IMR-90 (cell line): Measurements from ENCODE around the gene RAPGEF1.

Experiments used
- CTCF ChIP-seq: conservative IDR thresholded peaks from 2 replicates; pipeline ENCODE4 v1.5.1; 2012; ENCODE audit warnings: mild to moderate bottlenecking, low read depth, low read length, improper control_type of control experiment
- FOS ChIP-seq: fragments of 150-350 bp; IDR thresholded peaks from 2 replicates; pipeline ENCODE4 v1.6.1; 2016; ENCODE audit warnings: low read depth, low read length
- POLR2A ChIP-seq: IDR thresholded peaks from 2 replicates; pipeline ENCODE4 v1.6.1; 2012; ENCODE audit warnings: mild to moderate bottlenecking, low read depth, low read length
- RCOR1 ChIP-seq: IDR thresholded peaks from 2 replicates; pipeline ENCODE4 v1.6.1; 2012; ENCODE audit warnings: mild to moderate bottlenecking, low read length, improper control_type of control experiment; ENCODE audit not compliant: insufficient replicate concordance
- RFX5 ChIP-seq: IDR thresholded peaks from 2 replicates; pipeline ENCODE4 v1.8.0; 2012; ENCODE audit warnings: low read depth, mild to moderate bottlenecking, low read length, moderate library complexity
- SMC3 ChIP-seq: fragments of 150-350 bp; IDR thresholded peaks from 2 replicates; pipeline ENCODE4 v1.6.1; 2016; ENCODE audit warnings: low read depth, mild to moderate bottlenecking, antibody characterized with exemption, low read length, moderate library complexity
- TF ChIP-seq, protein P1 (sequence below): fragments of 150-350 bp; IDR thresholded peaks from 2 replicates; pipeline ENCODE4 v1.6.1; 2017; ENCODE audit warnings: mild to moderate bottlenecking, antibody characterized with exemption, low read length, low read depth

DNA sequence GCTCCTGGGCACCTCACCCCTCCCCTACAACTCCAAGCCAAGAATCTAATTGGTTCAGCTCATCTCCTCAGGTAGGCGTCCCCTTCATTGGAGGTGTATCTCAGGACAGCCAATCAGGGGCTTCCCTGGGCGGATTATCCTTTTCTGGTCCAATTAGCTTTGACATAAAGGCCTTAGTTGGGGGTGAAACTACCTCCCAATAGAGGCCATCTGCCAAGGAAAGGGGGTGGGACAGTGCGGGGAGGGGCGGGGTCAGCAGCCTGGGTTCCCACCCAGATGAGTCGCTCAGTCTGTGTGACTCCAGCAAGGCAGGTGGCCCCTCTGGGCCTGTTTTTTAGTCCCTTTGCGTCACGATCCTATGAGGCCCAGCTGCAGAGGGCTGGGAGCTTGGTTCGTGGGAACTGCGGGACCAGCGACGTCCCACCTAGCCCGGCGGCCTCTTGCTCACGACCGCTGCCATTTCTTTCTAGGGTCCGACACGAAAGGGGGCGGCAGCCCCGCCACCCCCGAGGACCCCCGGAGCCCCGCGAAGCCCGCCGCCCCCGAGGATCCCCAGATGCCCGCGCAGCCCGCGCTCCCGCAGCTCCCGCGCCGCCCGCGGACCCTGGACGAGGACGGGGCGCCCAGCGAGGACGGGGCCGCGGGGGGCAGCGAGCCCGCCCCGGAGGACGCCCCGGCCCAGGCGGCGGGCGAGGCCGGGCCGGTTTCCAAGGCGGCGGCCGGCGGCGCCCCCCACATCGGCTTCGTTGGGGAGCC is 185.6 kb downstream of the RAPGEF1 start:
- TF ChIP-seq CTCF (no peak), POLR2A (no peak), RFX5 (no peak), RCOR1 (no peak), FOS (no peak), SMC3 (no peak)
- TF ChIP-seq, protein P1, sequence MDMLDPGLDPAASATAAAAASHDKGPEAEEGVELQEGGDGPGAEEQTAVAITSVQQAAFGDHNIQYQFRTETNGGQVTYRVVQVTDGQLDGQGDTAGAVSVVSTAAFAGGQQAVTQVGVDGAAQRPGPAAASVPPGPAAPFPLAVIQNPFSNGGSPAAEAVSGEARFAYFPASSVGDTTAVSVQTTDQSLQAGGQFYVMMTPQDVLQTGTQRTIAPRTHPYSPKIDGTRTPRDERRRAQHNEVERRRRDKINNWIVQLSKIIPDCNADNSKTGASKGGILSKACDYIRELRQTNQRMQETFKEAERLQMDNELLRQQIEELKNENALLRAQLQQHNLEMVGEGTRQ: no peak
